GM21529 (cell line): ENCODE measurements around the gene SCART1.
"Not testable (repeated sequence)": the region's sequence is repeated elsewhere in the genome, so short reads cannot be mapped to it uniquely, and the experiment has no call there.

Source experiments
- ATAC-seq: cut with Tn5 transposase; IDR thresholded peaks from one replicate; pipeline ENCODE4 v1.9.1; 2021; ENCODE audit not compliant: unreplicated experiment

Gene SCART1

DNA sequence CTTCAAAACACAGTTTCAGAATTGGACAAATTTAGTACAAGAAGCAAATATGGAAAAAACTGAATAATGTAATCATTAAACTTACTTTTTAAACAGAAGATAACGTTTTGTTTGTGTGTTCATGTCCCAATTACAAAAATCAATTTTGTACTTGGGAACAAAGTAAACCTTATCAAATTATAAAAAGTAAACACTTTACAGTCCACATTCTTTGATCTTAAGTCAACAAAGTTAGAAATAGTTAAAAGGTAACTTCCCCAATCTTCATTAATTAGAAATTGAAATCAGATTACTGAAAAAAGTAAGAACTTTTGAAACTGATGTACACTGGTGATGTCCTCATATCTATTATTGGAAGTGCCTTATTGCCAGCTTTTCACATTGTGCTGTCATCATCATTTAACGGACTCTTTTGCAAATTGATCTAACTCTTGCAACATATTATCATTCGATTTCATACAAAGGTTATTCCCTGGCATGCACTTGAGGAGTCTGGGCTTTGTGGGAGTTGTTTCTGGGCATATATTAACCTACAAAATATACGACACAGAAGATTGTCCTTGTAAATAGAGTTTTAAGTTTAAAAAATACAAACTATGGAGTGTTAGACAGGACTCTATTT lies 58.3 kb downstream of the SCART1 start:
- ATAC-seq = no peak

DNA sequence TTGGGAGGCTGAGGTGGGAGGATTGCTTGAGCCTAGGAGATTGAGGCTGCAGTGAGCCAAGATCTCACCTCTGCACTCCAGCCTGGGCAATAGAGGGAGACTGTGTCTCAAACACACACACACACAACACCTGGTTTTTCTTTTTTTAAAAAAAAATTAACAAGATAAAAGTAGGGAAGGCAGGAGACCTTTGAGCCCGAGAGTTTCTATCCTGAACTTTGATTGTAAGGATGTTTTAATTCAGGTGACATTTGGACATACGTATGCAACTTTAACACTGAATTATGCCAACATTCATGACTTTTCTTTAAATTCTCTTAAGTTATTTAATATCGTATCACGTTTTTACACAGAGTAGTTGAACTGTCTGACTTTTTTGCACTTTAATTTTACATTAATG lies 61.7 kb downstream of the SCART1 start:
- ATAC-seq = no peak

DNA sequence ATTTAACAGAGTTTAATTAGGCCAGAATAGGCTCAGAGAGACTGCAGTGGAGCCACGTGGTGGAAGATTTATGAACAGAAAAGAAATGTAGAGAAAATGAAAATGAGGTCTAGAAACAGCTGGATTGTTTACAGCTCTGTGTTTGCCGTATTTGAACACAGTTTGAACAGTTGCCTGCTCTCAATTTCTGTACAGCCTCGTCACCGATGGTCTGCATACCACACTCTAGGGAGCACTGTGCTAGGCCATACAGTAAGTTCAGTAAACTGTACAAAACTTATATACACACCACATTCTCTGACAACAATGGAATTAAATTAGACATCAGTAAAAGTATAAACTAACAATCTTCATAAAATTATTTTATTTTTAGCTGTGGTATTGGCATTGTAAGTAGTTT lies 62.3 kb downstream of the SCART1 start:
- ATAC-seq = no peak

DNA sequence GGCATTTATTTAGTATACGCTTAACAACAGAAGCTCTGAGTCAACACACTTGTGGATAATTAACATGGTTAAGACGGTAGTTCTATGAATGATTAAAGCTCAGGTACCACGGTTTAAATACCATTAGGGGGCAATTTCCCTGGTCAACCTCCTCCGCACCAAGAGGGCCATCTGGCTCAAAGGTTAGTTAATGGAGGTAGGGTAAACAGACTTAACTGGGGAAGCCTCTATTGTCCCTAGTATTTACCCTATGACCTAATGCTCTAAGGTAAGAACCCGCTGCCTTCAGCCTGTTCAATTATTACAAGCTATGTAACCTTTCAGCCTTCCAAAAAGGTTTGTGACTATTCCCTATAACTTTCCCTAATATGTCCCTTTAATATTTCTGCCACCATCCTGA lies 64.8 kb downstream of the SCART1 start:
- ATAC-seq = not testable (repeated sequence)
